ENCODE data around the gene GRK5. TPM values are rescaled to one million over a fixed set of nuclear protein-coding genes. Genes with fewer than 3 reads are reported as not detected.

The GRK5 gene
- total RNA-seq, 1 donor from 2014 or later = 163 TPM

DNA sequence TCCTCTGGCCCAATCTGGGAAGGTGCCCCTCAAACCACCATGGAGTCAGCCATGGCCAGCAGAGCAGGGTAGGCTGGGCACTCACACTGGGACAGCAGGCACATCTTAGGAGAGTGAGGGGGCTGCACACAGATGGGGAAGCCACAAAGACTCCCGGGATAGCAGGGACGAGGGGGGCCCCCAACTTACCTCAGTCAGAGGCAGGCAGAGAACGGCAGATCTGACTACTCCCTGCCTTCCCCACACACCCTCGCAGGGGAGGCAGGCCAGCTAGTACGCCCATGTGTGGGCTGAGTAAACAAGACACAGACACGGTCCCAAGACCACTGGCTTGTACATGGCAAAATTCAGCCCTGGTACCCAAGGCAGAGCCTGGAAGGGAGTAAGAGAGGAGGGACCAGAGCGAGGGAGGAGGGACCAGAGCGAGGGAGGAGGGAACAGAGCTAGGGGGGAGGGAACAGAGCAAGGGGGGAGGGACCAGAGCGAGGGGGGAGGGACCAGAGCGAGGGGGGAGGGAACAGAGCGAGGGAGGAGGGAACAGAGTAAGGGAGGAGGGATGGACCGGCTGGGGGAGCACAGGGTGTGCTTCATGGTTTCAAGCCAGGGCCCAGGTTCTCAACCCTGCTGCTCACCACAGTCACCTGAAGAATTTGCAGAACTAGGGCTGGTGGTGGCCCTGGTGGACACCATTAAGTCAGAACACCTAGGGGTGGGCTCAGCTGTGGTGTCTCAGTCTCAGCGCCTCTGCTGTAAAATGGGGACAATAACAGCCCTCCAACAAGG lies 261.4 kb downstream of the GRK5 start:
- TF ChIP-seq, protein P1, sequence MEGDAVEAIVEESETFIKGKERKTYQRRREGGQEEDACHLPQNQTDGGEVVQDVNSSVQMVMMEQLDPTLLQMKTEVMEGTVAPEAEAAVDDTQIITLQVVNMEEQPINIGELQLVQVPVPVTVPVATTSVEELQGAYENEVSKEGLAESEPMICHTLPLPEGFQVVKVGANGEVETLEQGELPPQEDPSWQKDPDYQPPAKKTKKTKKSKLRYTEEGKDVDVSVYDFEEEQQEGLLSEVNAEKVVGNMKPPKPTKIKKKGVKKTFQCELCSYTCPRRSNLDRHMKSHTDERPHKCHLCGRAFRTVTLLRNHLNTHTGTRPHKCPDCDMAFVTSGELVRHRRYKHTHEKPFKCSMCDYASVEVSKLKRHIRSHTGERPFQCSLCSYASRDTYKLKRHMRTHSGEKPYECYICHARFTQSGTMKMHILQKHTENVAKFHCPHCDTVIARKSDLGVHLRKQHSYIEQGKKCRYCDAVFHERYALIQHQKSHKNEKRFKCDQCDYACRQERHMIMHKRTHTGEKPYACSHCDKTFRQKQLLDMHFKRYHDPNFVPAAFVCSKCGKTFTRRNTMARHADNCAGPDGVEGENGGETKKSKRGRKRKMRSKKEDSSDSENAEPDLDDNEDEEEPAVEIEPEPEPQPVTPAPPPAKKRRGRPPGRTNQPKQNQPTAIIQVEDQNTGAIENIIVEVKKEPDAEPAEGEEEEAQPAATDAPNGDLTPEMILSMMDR (IDR thresholded peaks at IDR 0.05; ENCODE audit: unreplicated experiment) = no peak
- H3K4me1 Mint-ChIP-seq (ENCODE audit: unreplicated experiment) = no peaks in the 10 kb centered on the region
- peaks cover 10% of the 10 kb centered on the region for H3K27me3 Mint-ChIP-seq (ENCODE audit: unreplicated experiment)
- no peak overlapping the region for H3K27ac Mint-ChIP-seq (ENCODE audit: unreplicated experiment)
- H3K9me3 Mint-ChIP-seq (ENCODE audit: unreplicated experiment) = no peaks in the 10 kb centered on the region
- H3K4me3 Mint-ChIP-seq (ENCODE audit: unreplicated experiment) = no peak overlapping the region
- H3K36me3 Mint-ChIP-seq (ENCODE audit: low read depth, unreplicated experiment) = peaks cover under 1% of the 10 kb centered on the region
- DNase-seq (ENCODE audit: low spot score) = no peak

DNA sequence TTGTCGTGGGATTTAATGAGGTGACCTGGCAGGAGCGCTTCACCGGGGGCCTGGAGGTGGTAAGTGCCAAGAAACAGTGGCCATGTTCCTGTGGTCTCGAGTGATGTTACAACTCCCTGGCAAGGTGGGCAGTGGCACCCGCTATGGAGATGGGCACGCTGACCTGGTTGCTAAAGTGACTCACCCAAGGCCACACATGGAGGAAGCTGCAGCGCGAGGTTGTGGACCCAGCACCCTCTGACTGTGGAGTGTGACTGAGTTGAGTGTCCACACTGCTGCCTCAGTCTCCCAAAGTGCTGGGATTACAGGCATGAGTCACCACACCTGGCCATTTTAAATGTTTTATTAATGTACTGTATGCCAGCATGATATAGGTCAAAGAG lies 261.9 kb downstream of the GRK5 start:
- TF ChIP-seq, protein P1 (IDR thresholded peaks at IDR 0.05; ENCODE audit: unreplicated experiment) = no peak
- no peak overlapping the region for H3K27ac Mint-ChIP-seq (ENCODE audit: unreplicated experiment)
- peaks cover 10% of the 10 kb centered on the region for H3K27me3 Mint-ChIP-seq (ENCODE audit: unreplicated experiment)
- peaks cover 5% of the 10 kb centered on the region for H3K36me3 Mint-ChIP-seq (ENCODE audit: low read depth, unreplicated experiment)
- DNase-seq (ENCODE audit: low spot score) = no peak
- no peaks in the 10 kb centered on the region for H3K4me1 Mint-ChIP-seq (ENCODE audit: unreplicated experiment)
- peaks cover 4% of the 10 kb centered on the region for H3K9me3 Mint-ChIP-seq (ENCODE audit: unreplicated experiment)
- no peak overlapping the region for H3K4me3 Mint-ChIP-seq (ENCODE audit: unreplicated experiment)

DNA sequence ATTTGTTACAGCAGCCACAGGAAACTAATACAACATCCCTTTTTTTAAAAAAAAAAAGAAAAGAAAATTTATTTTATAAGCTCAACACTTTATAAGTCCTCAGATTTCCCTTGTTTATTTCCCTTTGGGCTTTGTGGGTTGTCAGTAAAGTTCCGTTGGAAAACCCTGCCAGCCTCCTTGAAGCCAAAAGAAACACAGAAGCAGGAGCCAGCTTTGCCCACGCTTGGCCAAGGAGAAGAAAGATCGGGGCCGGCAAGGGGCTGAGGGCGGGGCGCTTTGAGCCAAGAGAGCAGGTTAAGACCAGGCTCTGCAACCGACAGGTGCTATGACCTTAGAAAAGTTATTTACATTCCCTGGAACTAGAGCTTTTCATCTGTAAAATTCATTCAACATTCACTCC lies 262.5 kb downstream of the GRK5 start:
- DNase-seq (ENCODE audit: low spot score) = no peak
- H3K4me1 Mint-ChIP-seq (ENCODE audit: unreplicated experiment) = no peaks in the 10 kb centered on the region
- no peak overlapping the region for H3K27ac Mint-ChIP-seq (ENCODE audit: unreplicated experiment)
- H3K27me3 Mint-ChIP-seq (ENCODE audit: unreplicated experiment) = peaks cover 10% of the 10 kb centered on the region
- no peak overlapping the region for H3K4me3 Mint-ChIP-seq (ENCODE audit: unreplicated experiment)
- H3K9me3 Mint-ChIP-seq (ENCODE audit: unreplicated experiment) = peaks cover 4% of the 10 kb centered on the region
- TF ChIP-seq, protein P1 (IDR thresholded peaks at IDR 0.05; ENCODE audit: unreplicated experiment) = no peak
- peaks cover 5% of the 10 kb centered on the region for H3K36me3 Mint-ChIP-seq (ENCODE audit: low read depth, unreplicated experiment)

DNA sequence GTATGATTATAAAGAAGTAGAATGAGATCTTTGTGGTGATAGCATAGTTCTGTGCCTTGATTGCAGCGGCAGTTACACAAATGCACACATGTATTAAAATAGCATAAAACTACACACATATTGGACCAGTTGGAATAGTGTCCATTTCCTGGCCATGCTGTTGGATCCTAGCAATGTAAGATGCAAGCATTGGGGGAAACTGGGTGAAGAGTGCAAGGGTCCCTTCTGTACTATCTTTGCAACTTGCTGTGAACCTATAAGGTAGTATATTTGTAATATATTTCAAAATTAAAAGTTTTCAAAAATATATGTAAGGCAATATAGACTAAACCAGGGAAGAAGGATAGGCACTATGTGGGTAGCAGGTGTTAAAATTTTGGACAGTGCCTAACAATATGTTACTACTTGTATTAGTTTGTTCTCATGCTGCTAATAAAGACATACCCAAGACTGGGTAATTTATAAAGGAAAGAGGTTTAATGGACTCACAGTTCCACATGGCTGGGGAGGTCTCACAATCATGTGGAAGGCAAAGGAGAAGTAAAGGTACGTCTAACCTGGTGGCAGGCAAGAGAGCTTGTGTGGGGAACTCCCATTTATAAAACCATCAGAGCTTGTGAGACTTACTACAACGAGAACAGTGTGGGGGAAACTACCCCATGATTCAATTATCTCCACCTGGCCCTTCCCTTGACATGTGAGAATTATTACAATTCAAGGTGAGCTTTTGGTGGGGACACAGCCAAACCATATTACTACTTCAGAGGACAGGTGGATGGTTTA lies 263.7 kb downstream of the GRK5 start:
- no peak for DNase-seq (ENCODE audit: low spot score)
- Mint-ChIP-seq H3K27ac (ENCODE audit: unreplicated experiment) (no peak overlapping the region), H3K4me1 (ENCODE audit: unreplicated experiment) (no peaks in the 10 kb centered on the region), H3K36me3 (ENCODE audit: low read depth, unreplicated experiment) (peaks cover 5% of the 10 kb centered on the region), H3K27me3 (ENCODE audit: unreplicated experiment) (peaks cover 7% of the 10 kb centered on the region), H3K9me3 (ENCODE audit: unreplicated experiment) (peaks cover 4% of the 10 kb centered on the region), H3K4me3 (ENCODE audit: unreplicated experiment) (no peak overlapping the region)
- TF ChIP-seq, protein P1 (IDR thresholded peaks at IDR 0.05; ENCODE audit: unreplicated experiment) = no peak

DNA sequence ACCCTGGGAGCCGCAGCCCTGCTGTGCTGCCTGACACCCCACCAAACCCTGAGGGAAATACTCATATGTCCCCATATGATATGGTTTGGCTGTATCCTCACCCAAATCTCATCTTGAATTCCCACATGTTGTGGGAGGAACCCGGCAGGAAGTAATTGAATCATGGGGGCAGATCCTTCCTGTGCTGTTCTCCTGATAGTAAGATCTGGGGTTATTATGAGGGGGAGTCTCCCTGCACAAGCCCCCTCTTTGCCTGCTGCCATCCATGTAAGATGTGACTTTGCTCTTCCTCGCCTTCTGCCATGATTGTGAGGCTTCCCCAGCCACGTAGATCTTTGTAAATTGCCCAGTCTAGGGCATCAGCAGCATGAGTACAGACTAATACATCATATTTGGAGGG lies 266.4 kb downstream of the GRK5 start:
- peaks cover 4% of the 10 kb centered on the region for H3K9me3 Mint-ChIP-seq (ENCODE audit: unreplicated experiment)
- H3K36me3 Mint-ChIP-seq (ENCODE audit: low read depth, unreplicated experiment) = peaks cover 5% of the 10 kb centered on the region
- TF ChIP-seq, protein P1 (IDR thresholded peaks at IDR 0.05; ENCODE audit: unreplicated experiment) = no peak
- no peak for DNase-seq (ENCODE audit: low spot score)
- H3K27ac Mint-ChIP-seq (ENCODE audit: unreplicated experiment) = no peak overlapping the region
- no peak overlapping the region for H3K4me3 Mint-ChIP-seq (ENCODE audit: unreplicated experiment)
- no peaks in the 10 kb centered on the region for H3K4me1 Mint-ChIP-seq (ENCODE audit: unreplicated experiment)
- peaks cover 3% of the 10 kb centered on the region for H3K27me3 Mint-ChIP-seq (ENCODE audit: unreplicated experiment)

Data from endothelial cell (in vitro differentiated cells).